K562 (cell line): ENCODE data around the gene DCAKD. TPM values are rescaled to one million over a fixed set of nuclear protein-coding genes. Genes with fewer than 3 reads are reported as not detected.

Experiments
- CREM ChIP-seq: IDR thresholded peaks from 2 replicates; pipeline ENCODE4 v1.6.1; 2014; ENCODE audit warnings: antibody characterized with exemption, low read depth
- ETV1 ChIP-seq: fragments of 450-650 bp; conservative IDR thresholded peaks from 2 replicates; pipeline ENCODE4 v1.6.1; 2016; ENCODE audit warnings: missing genetic modification characterization, control low read depth, low read depth, missing compliant biosample characterization
- JUND ChIP-seq, 2 experiments: IDR thresholded peaks; 2 replicates in 1 of 2; 3 replicates in 1 of 2; pipeline ENCODE4 v1.6.1; 2011; ENCODE audit warnings: borderline replicate concordance in 2 of 2, low read depth in 2 of 2, low read length in 2 of 2, improper control_type of control experiment in 1 of 2, missing biosample characterization in 1 of 2, missing genetic modification characterization in 1 of 2, missing genetic modification reagents in 1 of 2
- MAZ ChIP-seq, 2 experiments: fragments of 450-650 bp in 1 of 2; sonication (generic) in 1 of 2; formaldehyde crosslinking; IDR thresholded peaks in 1 of 2; conservative IDR thresholded peaks in 1 of 2; 2 replicates each; pipeline versions ENCODE4 v1.4.0 to v1.5.0; 2020; ENCODE audit warnings: mild to moderate bottlenecking in 1 of 2, missing genetic modification reagents in 1 of 2
- MYC ChIP-seq, 2 experiments: fragments of 250-450 bp in 1 of 2; sonication (Bioruptor Pico) in 1 of 2; IDR thresholded peaks; 2 replicates each; pipeline versions ENCODE4 v1.5.1 to v1.6.1; 2012 to 2021; ENCODE audit warnings: low read depth in 2 of 2, borderline replicate concordance in 1 of 2, improper control_type of control experiment in 1 of 2, low read length in 1 of 2, mild to moderate bottlenecking in 1 of 2, moderate library complexity in 1 of 2
- RAD21 ChIP-seq, 2 experiments: fragments of 250-450 bp in 1 of 2; fragments of 450-650 bp in 1 of 2; sonication (Bioruptor Pico) in 1 of 2; formaldehyde crosslinking in 1 of 2; IDR thresholded peaks in 1 of 2; conservative IDR thresholded peaks in 1 of 2; 2 replicates each; pipeline versions ENCODE4 v1.4.0 to v1.8.0; 2020 to 2022; ENCODE audit warnings: mild to moderate bottlenecking in 2 of 2, moderate library complexity in 1 of 2
- RB1 ChIP-seq: fragments of 450-650 bp; IDR thresholded peaks from 2 replicates; pipeline ENCODE4 v1.6.1; 2017; ENCODE audit warnings: low read depth, mild to moderate bottlenecking
- ZNF174 ChIP-seq: fragments of 250-450 bp; sonication (Bioruptor Pico); IDR thresholded peaks from 2 replicates; pipeline ENCODE4 v1.4.0; 2020; ENCODE audit warnings: mild to moderate bottlenecking
- polyA plus RNA-seq, 8 experiments: library from polyadenylated mRNA; depleted of rRNA in 4 of 8; stranded (reverse) in 5 of 8; unstranded in 3 of 8; fragments of >200 nt; fragmentation: Nextera tagmentation in 2 of 8; fragmentation: Illumina TruSeq in 1 of 8; extraction: Ambion mirVana in 2 of 8; extraction: Trizol in 1 of 8; gene quantifications; 2 replicates each; pipeline versions ENCODE4 v1.2.1 to v1.2.3, GENCODE V29; 2011 to 2014; ENCODE audit warnings: inconsistent platforms in 1 of 8, missing spikeins in 1 of 8
- total RNA-seq, 7 experiments: library from RNA; depleted of rRNA in 6 of 7; stranded (reverse); fragments of >200 nt in 6 of 7; fragmentation: Illumina TruSeq in 2 of 7; extraction: Trizol in 2 of 7; gene quantifications; 2 replicates each; pipeline versions ENCODE4 v1.2.1 to v1.2.3, GENCODE V29; 2011 to 2021; ENCODE audit warnings: low replicate concordance in 1 of 7
- TF ChIP-seq, protein P1 (sequence below): IDR thresholded peaks from 2 replicates; pipeline ENCODE4 v1.6.1; 2011; ENCODE audit warnings: borderline replicate concordance, low read depth, mild to moderate bottlenecking, moderate library complexity, low read length; ENCODE audit not compliant: insufficient read depth, poor library complexity, severe bottlenecking
- TF ChIP-seq, protein P2 (sequence below), 2 experiments: fragments of 250-450 bp in 1 of 2; fragments of 450-650 bp in 1 of 2; sonication (Bioruptor Pico) in 1 of 2; IDR thresholded peaks; 2 replicates each; pipeline versions ENCODE4 v1.6.1 to v1.8.0; 2016 to 2021; ENCODE audit warnings: mild to moderate bottlenecking in 2 of 2, moderate library complexity in 2 of 2, missing compliant biosample characterization in 1 of 2, missing genetic modification characterization in 1 of 2
- TF ChIP-seq, protein P3 (sequence below), 3 experiments: IDR thresholded peaks in 2 of 3; conservative IDR thresholded peaks in 1 of 3; 2 replicates each; pipeline ENCODE4 v1.5.1; 2011 to 2012; ENCODE audit warnings: low read length in 3 of 3, mild to moderate bottlenecking in 3 of 3, control low read depth in 2 of 3, improper control_type of control experiment in 1 of 3, inconsistent platforms in 1 of 3, low read depth in 1 of 3, mixed read lengths in 1 of 3, moderate library complexity in 1 of 3; ENCODE audit not compliant: insufficient read depth in 2 of 3
- TF ChIP-seq, protein P4 (sequence below): sonication (generic); formaldehyde crosslinking; IDR thresholded peaks from 2 replicates; pipeline ENCODE4 v1.8.0; 2022; ENCODE audit warnings: mild to moderate bottlenecking, missing genetic modification reagents

DCAKD gene
- total and polyA plus RNA-seq, 9 of the 15 experiments (the other 6 are each of a cell fraction or from before 2014, with no cell fraction given) = 7.9 to 35.5 (median 21.4) TPM

DNA sequence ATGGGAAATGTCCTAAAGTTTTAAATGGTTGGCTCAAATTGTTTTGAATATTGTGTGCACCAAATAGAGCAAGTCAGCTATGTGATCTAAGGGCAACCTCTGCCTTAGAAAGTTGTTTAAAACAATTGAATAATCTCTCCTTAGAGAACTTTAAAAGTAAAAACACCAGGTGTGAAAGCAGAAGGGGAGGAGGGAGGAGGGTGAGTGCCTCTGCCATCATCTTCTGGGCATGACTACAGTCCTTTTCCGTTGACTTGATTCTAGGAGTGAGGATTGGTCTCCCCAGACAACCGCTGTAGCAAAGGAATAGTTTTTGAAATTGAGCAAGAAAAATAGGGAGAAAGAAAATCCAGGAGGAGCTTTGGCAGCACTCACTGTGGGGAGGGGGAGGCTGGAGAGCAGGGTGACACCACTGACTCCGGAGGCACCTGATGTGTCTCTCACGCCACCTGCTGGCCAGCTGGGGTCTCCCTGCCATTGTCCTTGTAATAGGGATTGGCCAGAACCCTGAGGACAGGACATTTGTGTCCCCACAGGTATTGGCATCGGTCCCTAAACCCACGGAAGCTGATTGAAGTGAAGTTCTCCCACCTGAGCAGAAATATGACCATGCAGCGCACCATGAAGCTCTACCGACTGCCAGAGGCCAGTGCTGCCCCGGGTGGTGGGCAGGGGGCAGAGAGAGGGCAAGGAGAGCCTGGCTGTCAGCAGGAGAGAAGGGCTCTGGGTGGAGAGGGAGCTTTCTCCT is 47.6 kb upstream of the DCAKD start (continued):
- TF ChIP-seq, protein P1, sequence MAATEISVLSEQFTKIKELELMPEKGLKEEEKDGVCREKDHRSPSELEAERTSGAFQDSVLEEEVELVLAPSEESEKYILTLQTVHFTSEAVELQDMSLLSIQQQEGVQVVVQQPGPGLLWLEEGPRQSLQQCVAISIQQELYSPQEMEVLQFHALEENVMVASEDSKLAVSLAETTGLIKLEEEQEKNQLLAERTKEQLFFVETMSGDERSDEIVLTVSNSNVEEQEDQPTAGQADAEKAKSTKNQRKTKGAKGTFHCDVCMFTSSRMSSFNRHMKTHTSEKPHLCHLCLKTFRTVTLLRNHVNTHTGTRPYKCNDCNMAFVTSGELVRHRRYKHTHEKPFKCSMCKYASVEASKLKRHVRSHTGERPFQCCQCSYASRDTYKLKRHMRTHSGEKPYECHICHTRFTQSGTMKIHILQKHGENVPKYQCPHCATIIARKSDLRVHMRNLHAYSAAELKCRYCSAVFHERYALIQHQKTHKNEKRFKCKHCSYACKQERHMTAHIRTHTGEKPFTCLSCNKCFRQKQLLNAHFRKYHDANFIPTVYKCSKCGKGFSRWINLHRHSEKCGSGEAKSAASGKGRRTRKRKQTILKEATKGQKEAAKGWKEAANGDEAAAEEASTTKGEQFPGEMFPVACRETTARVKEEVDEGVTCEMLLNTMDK = peak; percentile 78
- TF ChIP-seq, protein P2, sequence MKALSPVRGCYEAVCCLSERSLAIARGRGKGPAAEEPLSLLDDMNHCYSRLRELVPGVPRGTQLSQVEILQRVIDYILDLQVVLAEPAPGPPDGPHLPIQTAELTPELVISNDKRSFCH (CRISPR knock-in tag; IDR thresholded peaks at IDR 0.05) = no peak
- TF ChIP-seq, protein P2 (tag; IDR thresholded peaks at IDR 0.05) = no peak
- TF ChIP-seq, protein P3, sequence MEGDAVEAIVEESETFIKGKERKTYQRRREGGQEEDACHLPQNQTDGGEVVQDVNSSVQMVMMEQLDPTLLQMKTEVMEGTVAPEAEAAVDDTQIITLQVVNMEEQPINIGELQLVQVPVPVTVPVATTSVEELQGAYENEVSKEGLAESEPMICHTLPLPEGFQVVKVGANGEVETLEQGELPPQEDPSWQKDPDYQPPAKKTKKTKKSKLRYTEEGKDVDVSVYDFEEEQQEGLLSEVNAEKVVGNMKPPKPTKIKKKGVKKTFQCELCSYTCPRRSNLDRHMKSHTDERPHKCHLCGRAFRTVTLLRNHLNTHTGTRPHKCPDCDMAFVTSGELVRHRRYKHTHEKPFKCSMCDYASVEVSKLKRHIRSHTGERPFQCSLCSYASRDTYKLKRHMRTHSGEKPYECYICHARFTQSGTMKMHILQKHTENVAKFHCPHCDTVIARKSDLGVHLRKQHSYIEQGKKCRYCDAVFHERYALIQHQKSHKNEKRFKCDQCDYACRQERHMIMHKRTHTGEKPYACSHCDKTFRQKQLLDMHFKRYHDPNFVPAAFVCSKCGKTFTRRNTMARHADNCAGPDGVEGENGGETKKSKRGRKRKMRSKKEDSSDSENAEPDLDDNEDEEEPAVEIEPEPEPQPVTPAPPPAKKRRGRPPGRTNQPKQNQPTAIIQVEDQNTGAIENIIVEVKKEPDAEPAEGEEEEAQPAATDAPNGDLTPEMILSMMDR (IDR thresholded peaks at IDR 0.05 in 2 of 3, conservative IDR thresholded peaks at IDR 0.05 in 1 of 3; ENCODE audit: insufficient read depth in 2 of 3, low read depth in 1 of 3, low read length in 3 of 3) = peak; percentile 85 to 94 (median 91)
- TF ChIP-seq MAZ (CRISPR knock-in tag; conservative IDR thresholded peaks at IDR 0.05 in 1 of 2, IDR thresholded peaks at IDR 0.05 in 1 of 2) = peak in 1 of 2 experiments; percentile 62; a peak in 2 of 4 replicates
- TF ChIP-seq ZNF174 (CRISPR knock-in tag) = no peak
- TF ChIP-seq, protein P4, sequence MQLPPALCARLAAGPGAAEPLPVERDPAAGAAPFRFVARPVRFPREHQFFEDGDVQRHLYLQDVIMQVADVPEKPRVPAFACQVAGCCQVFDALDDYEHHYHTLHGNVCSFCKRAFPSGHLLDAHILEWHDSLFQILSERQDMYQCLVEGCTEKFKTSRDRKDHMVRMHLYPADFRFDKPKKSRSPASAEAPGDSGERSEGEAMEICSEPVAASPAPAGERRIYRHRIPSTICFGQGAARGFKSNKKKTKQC (CRISPR knock-in tag) = no peak
- peak; percentile 57; the same call in 1 of the 2 replicates for TF ChIP-seq JUND (IDR thresholded peaks at IDR 0.05; ENCODE audit: borderline replicate concordance, low read depth, low read length)
- TF ChIP-seq JUND (tag; IDR thresholded peaks at IDR 0.05; ENCODE audit: borderline replicate concordance, low read depth, low read length) = peak; percentile 16; the same call in 1 of the 3 replicates
- TF ChIP-seq RB1 = peak; percentile 74; the same call in 1 of the 2 replicates
- peak; percentile 60 to 81 for TF ChIP-seq RAD21 (CRISPR knock-in tag; conservative IDR thresholded peaks at IDR 0.05 in 1 of 2, IDR thresholded peaks at IDR 0.05 in 1 of 2)
- 0 out of 2 replicates have a peak, but pooled peaks have one; percentile 34 for TF ChIP-seq MYC (IDR thresholded peaks at IDR 0.05; ENCODE audit: low read depth, low read length)
- no peak for TF ChIP-seq MYC (CRISPR knock-in tag; IDR thresholded peaks at IDR 0.05; ENCODE audit: borderline replicate concordance, low read depth)
- TF ChIP-seq CREM = peak; percentile 45; the same call in 1 of the 2 replicates
- peak; percentile 18; the same call in 1 of the 2 replicates for TF ChIP-seq ETV1 (tag)
